Hippocampal formation (tissue), 2 donors: ENCODE measurements around the gene KRT79.

ENCODE experiments used
- DNase-seq, 2 donors: peaks; one replicate each; lab custom pipeline; 2025; lab: John Stamatoyannopoulos, UW

The KRT79 gene

GRCh38 chr12:52789637-52790426 lies 44.3 kb downstream of the KRT79 start:
- DNase-seq, result no peak

- no peak for DNase-seq
Measured at GRCh38 chr12:52788876-52789636, 45.1 kb downstream of the KRT79 start.

DNA sequence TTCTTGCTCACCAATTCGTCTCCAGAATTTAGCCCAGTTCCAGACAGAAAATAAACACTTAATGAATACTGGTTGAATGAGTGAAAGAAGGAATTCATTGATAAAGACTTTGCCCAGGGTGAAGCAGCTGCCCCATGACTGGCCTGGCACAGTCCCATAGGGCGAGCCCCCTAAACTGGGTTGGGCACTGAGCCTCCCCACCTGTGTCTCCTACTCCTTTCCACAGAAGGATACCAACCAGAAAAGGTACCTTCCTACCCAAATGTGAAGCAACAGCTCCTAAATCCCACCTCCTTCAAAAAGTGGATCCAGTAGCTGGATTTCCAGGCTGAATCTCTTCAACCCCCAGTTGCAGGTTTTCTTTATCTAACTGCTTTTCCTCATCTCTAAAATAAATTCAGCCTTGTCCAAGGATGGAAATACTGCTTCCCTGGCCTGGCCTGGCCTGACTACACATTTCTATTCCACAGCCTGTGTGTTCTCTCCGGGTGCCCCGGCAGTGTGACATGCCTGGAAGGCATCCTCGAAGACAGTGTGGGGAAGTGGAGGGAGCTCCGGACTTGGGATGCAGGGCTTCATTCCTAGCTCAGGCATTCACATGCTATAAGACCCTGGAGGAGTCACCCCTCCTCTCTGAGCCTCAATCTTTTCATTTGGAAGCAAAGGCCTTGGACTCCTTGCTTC lies 45.8 kb downstream of the KRT79 start:
- DNase-seq, result no peak

- DNase-seq, result no peak
Measured at GRCh38 chr12:52787324-52788191, 46.6 kb downstream of the KRT79 start.

GRCh38 chr12:52784909-52785308 lies 49.2 kb downstream of the KRT79 start:
- DNase-seq, result no peak

GRCh38 chr12:52783563-52784316 lies 50.4 kb downstream of the KRT79 start:
- no peak for DNase-seq

- no peak for DNase-seq
Measured at GRCh38 chr12:52782502-52782901, 51.6 kb downstream of the KRT79 start.

DNA sequence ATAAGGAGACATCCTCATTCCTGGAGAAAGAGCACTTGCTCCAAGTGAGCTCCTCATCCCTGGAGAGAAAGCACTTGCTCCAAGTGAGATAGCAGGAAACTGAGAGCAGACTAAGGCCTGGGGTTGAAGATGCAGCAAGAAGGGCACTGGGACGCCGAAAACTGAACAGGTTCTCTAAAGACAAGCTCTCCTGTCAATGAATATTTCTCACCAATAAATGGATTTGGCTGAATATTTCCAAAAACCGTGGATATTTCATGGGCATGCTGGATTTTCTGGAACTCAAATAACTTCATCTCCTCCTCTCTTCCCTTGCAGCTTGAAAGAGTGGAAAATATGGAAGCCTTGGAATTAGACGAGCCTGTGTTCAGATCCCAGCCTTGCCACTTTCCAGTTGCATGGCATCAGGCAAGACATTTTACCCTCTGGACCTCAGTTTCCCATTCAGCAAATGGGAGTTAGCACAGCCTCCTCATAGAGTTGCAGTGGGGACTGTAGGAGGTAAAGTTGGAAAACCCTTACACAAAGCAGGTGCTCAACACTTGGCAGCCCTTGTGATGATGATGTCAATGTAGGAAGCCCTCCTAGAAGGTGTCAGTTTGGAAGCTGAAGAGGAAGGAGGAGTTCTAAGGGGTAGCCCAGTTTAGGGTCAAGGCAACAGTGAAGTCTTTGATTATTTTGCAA lies 52.6 kb downstream of the KRT79 start:
- no peak for DNase-seq

GRCh38 chr12:52779914-52780313 lies 54.2 kb downstream of the KRT79 start:
- DNase-seq, result no peak

GRCh38 chr12:52778833-52779232 lies 55.3 kb downstream of the KRT79 start:
- no peak for DNase-seq

DNA sequence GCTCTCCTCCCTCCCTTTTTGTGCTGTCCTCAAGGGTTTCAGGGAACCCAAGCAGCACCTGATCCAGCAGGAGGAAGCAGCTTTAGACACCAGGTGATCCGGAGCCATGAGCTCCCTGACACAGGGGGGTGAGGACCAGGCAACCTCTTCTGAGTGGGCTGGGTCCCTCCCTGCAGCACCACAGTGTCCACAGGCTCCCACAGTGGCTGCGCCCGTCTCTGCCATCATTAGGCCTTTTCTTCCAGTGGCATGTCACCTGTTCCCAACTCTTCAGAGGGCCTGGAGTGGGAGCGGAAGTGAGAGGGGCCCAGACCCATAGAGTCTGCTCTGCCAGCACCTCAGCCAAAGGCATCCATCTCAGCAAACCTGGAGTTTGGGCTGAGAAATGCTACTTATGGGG lies 56.5 kb downstream of the KRT79 start:
- DNase-seq, result no peak

DNA sequence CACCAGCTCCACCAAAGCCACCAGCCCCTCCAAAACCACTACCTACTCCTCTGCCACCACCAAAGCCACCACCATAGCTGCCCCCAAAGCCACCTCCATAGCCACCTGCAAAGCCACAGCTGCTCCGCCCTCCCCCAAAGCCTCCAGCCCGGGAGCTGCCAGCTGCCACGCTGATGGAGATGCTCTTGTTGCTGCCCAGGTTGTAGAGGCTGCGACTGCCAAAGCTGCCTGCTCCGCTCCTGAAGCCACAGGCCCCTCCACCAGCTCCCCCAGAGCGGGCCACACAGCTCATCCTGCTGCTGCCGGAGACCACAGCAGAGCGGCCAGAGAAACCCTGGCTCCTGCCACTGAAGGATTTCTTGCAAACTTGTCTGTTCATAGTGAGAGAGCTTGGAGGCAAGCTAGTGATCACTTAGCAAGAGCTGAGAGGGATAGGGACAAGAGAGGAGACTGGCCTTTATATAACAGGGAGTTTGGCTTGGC lies 57.2 kb downstream of the KRT79 start, which contains the start of gene KRT76:
Gene KRT76 (minus strand): TSS at position 433 of the 483 bp plus-strand sequence. CDS start 54 bp downstream, at position 379.
- DNase-seq, result no peak

- DNase-seq, result no peak
Measured at GRCh38 chr12:52776435-52776834, 57.7 kb downstream of the KRT79 start.

DNA sequence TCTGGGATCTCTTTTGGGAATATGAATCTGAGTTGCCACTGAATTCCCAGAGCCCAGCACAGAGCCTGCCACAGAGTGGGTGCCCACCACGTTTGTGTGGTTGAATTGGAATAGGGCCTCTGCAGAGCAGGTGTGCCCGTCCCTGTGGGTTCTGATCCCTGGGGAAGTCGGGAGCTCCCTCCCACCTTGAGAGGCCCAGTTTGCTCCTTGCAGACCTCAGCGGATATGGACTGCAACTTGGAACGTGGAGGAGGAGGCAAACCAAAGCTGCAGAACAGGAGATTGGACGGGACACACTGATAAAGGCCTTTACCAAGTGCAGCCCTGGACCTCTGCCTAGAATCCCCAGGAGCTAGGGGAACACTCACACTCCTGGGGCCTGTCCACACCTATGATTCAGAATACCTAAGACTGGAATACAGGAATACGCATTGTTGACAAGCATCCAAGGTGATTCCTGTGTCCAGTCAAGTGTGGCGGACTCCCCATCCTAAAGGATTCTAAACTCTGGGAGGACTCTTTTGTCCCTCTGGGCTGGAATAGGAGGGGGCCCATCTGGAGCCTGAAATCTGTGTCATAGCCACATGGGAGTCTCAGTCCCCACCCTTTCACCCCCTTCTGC lies 59.4 kb downstream of the KRT79 start:
- no peak for DNase-seq

GRCh38 chr12:52772772-52773171 lies 61.3 kb downstream of the KRT79 start:
- DNase-seq, result no peak

DNA sequence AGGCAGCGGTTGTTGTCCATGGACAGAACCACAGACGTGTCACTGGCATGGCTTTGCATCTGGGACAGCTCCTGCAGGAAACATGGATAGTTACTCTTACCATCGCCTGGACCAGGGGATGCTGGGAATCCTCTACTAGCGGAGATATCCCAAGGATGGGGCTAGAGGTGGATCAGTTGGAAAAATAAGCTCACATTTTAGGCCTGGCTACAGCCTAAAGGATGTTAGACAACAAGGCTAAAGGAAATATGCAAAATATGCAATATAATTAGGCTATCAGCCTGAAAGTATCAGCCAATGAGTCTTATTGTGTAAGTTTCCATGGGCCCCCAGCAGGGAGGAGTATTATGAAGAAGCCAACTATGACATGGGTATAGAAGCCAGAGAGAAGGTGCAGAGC lies 61.9 kb downstream of the KRT79 start:
- DNase-seq, result no peak

DNA sequence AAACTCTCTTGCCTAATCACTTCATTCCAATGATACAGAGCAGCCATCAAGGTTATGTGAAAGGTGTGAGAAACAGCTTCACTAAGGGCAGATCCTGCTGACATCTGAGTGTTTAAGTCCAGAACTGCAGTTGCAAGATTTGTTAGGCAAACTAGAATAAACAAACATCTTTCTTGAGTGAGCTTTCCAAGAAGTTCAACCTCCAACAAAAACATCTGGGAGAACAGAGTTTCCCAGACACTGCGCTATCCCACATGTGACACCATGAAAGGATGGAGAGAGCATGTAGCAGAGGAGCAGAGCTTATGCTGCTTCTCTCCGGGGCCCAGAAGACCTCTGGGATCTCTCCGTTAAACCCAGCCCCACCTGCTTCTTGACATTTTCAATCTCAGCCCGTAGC lies 62.6 kb downstream of the KRT79 start:
- no peak for DNase-seq
